Measurements from ENCODE around the gene TRAPPC2L.

The TRAPPC2L gene

DNA sequence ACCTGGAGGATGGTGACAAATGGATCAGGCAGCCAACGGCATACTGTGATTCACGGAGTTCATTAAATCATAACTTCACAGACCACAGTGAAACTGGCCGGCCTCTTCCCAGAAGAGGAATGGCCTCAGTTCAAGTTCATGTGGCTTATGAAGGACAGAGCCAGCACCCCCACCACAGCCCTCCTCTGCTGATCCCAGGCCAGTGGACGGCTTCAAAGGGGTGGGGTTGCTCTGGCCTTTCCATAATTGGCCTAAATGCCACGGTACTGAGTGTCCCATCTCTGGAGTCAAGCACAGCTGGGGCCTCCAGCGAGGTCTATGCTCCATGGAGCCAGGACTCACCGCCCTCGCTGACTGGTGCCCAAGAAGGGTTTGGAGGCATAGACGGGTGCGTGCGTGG is 21.5 kb upstream of the TRAPPC2L start:
- no peak for TF ChIP-seq EZH2 (optimal IDR thresholded peaks at IDR 0.05; ENCODE audit: low read depth, low read length)
- no peak for TF ChIP-seq CTCF (IDR thresholded peaks at IDR 0.05; ENCODE audit: low read length)
- TF ChIP-seq EZH2phosphoT487 (IDR thresholded peaks at IDR 0.05; ENCODE audit: low read length): no peak
- Histone ChIP-seq H3K36me3 (replicated peaks; ENCODE audit: insufficient read depth, low read length) (no peaks in the 10 kb centered on the region), H3K27me3 (replicated peaks; ENCODE audit: insufficient read depth, low read length) (peaks cover 4% of the 10 kb centered on the region), H4K20me1 (ENCODE audit: insufficient read depth, low read length) (no peaks in the 10 kb centered on the region), H3K27ac (ENCODE audit: low read length) (no peak overlapping the region), H3K9ac (ENCODE audit: low read length) (no peak overlapping the region), H3K9me2 (replicated peaks; ENCODE audit: insufficient read depth, low read length) (no peaks in the 10 kb centered on the region), H3K4me1 (ENCODE audit: low read length) (no peaks in the 10 kb centered on the region), H3K9me3 (replicated peaks; ENCODE audit: insufficient read depth, low read length) (no peaks in the 10 kb centered on the region), H2AFZ (ENCODE audit: low read length) (no peak overlapping the region), H3K4me3 (ENCODE audit: low read length) (no peak overlapping the region), H3K4me2 (ENCODE audit: low read depth, low read length) (no peak overlapping the region), H3K79me2 (ENCODE audit: low read length) (no peaks in the 10 kb centered on the region), H3F3A (ENCODE audit: insufficient read depth, low read length) (no peaks in the 10 kb centered on the region)
- DNase-seq: no peak

DNA sequence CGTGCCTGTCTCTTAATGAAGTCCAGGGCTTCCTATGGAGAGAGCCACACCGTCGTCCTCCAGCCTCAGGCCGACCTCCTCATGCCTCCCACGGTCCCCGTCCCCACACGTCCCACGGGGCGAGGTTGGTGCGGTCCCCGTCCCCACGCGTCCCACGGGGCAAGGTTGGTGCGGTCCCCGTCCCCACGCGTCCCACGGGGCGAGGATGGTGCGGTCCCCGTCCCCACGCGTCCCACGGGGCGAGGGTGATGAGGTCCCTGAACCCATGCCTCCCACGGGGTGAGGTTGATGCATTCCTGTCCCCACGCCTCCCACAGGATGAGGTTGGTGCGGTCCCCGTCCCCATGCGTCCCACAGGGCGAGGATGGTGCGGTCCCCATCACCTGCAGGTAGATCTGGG is 21.1 kb upstream of the TRAPPC2L start:
- DNase-seq: no peak
- no peaks in the 10 kb centered on the region for H3F3A ChIP-seq (ENCODE audit: insufficient read depth, low read length)
- no peaks in the 10 kb centered on the region for H3K9me2 ChIP-seq (replicated peaks; ENCODE audit: insufficient read depth, low read length)
- TF ChIP-seq EZH2 (optimal IDR thresholded peaks at IDR 0.05; ENCODE audit: low read depth, low read length) (no peak), EZH2phosphoT487 (IDR thresholded peaks at IDR 0.05; ENCODE audit: low read length) (no peak), CTCF (IDR thresholded peaks at IDR 0.05; ENCODE audit: low read length) (no peak)
- no peaks in the 10 kb centered on the region for H3K4me1 ChIP-seq (ENCODE audit: low read length)
- no peak overlapping the region for H3K27ac ChIP-seq (ENCODE audit: low read length)
- H3K27me3 ChIP-seq (replicated peaks; ENCODE audit: insufficient read depth, low read length): peaks cover 4% of the 10 kb centered on the region
- no peaks in the 10 kb centered on the region for H3K79me2 ChIP-seq (ENCODE audit: low read length)
- H2AFZ ChIP-seq (ENCODE audit: low read length): no peak overlapping the region
- no peaks in the 10 kb centered on the region for H3K9me3 ChIP-seq (replicated peaks; ENCODE audit: insufficient read depth, low read length)
- H4K20me1 ChIP-seq (ENCODE audit: insufficient read depth, low read length): no peaks in the 10 kb centered on the region
- H3K9ac ChIP-seq (ENCODE audit: low read length): no peak overlapping the region
- no peak overlapping the region for H3K4me2 ChIP-seq (ENCODE audit: low read depth, low read length)
- H3K36me3 ChIP-seq (replicated peaks; ENCODE audit: insufficient read depth, low read length): no peaks in the 10 kb centered on the region
- H3K4me3 ChIP-seq (ENCODE audit: low read length): no peak overlapping the region

DNA sequence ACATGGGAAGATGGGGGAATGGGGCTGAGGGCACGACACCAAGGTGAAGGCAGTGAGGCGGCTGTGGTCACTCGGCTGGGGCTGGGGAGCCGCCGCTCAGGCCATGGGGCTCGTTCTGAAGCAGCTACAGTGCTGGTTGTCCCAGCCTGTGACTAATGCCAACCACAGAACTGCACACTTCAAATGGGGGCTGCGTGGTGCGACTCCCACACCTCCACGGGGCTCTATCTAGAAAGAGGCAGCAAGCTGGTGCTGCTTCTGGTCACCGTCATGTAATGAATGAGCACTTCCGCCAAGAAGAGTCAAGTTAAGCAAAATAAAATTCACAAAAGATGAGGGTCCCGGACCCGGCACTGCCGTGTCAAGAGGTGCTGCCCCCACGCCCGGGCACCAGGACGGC is 20.1 kb upstream of the TRAPPC2L start:
- no peaks in the 10 kb centered on the region for H3K36me3 ChIP-seq (replicated peaks; ENCODE audit: insufficient read depth, low read length)
- no peak overlapping the region for H2AFZ ChIP-seq (ENCODE audit: low read length)
- H3K9me3 ChIP-seq (replicated peaks; ENCODE audit: insufficient read depth, low read length): no peaks in the 10 kb centered on the region
- no peaks in the 10 kb centered on the region for H3F3A ChIP-seq (ENCODE audit: insufficient read depth, low read length)
- no peak for DNase-seq
- H3K4me3 ChIP-seq (ENCODE audit: low read length): no peak overlapping the region
- peaks cover 4% of the 10 kb centered on the region for H3K27me3 ChIP-seq (replicated peaks; ENCODE audit: insufficient read depth, low read length)
- no peaks in the 10 kb centered on the region for H4K20me1 ChIP-seq (ENCODE audit: insufficient read depth, low read length)
- no peaks in the 10 kb centered on the region for H3K9me2 ChIP-seq (replicated peaks; ENCODE audit: insufficient read depth, low read length)
- no peak for TF ChIP-seq EZH2 (optimal IDR thresholded peaks at IDR 0.05; ENCODE audit: low read depth, low read length)
- no peak for TF ChIP-seq EZH2phosphoT487 (IDR thresholded peaks at IDR 0.05; ENCODE audit: low read length)
- TF ChIP-seq CTCF (IDR thresholded peaks at IDR 0.05; ENCODE audit: low read length): no peak
- no peaks in the 10 kb centered on the region for H3K4me1 ChIP-seq (ENCODE audit: low read length)
- H3K9ac ChIP-seq (ENCODE audit: low read length): no peak overlapping the region
- H3K4me2 ChIP-seq (ENCODE audit: low read depth, low read length): no peak overlapping the region
- H3K27ac ChIP-seq (ENCODE audit: low read length): no peak overlapping the region
- H3K79me2 ChIP-seq (ENCODE audit: low read length): no peaks in the 10 kb centered on the region
